CD8-positive, alpha-beta memory T cell (primary cell): Measurements from ENCODE around the gene SLC25A34. TPM values are rescaled to one million over a fixed set of nuclear protein-coding genes. Genes with fewer than 3 reads are reported as not detected.

ENCODE experiments used
- CTCF ChIA-PET: fragments of 350-600 bp; sonication (Branson Sonifier 250); formaldehyde crosslinking; loops from one replicate; lab custom pipeline; 2021; ENCODE audit warnings: antibody characterized with exemption; lab: Charles Lee
- POLR2A ChIA-PET: fragments of 350-600 bp; sonication (Branson Sonifier 250); formaldehyde crosslinking; loops from one replicate; lab custom pipeline; 2021; ENCODE audit warnings: antibody characterized with exemption; lab: Charles Lee
- DNase-seq, 5 donors: peaks; one replicate each; pipeline versions ENCODE4 v3.0.0 to v3.0.0-alpha.2; 2020 to 2022; ENCODE audit warnings: mixed read lengths in 1 of 5
- H3K27ac ChIP-seq: one replicate; pipeline ENCODE4 v1.7.0; 2013; ENCODE audit warnings: low read depth, mild to moderate bottlenecking, low read length, moderate library complexity
- H3K27me3 ChIP-seq: 2 replicates; pipeline ENCODE4 v1.7.0; 2013; ENCODE audit warnings: low read length, mild to moderate bottlenecking; ENCODE audit not compliant: insufficient read depth, poor library complexity, severe bottlenecking
- H3K36me3 ChIP-seq: 2 replicates; pipeline ENCODE4 v1.7.0; 2013; ENCODE audit warnings: mild to moderate bottlenecking, low read length, moderate library complexity; ENCODE audit not compliant: insufficient read depth
- H3K4me1 ChIP-seq: 2 replicates; pipeline ENCODE4 v1.7.0; 2013; ENCODE audit warnings: mild to moderate bottlenecking, low read length, moderate library complexity; ENCODE audit not compliant: insufficient read depth
- H3K4me3 ChIP-seq: 2 replicates; pipeline ENCODE4 v1.7.0; 2013; ENCODE audit warnings: mild to moderate bottlenecking, low read length
- H3K9me3 ChIP-seq: 2 replicates; pipeline ENCODE4 v1.7.0; 2013; ENCODE audit warnings: mild to moderate bottlenecking, low read length
- H3K27ac Mint-ChIP-seq, 8 donors: one replicate each; pipeline ENCODE4 v1.8.0; 2020 to 2021; ENCODE audit warnings: mixed read lengths in 8 of 8, mild to moderate bottlenecking in 6 of 8, inconsistent platforms in 3 of 8, moderate library complexity in 3 of 8
- H3K27me3 Mint-ChIP-seq, 2 donors: one replicate each; pipeline ENCODE4 v1.8.0; 2020 to 2021; ENCODE audit warnings: mixed read lengths in 2 of 2, mild to moderate bottlenecking in 1 of 2, moderate library complexity in 1 of 2
- H3K36me3 Mint-ChIP-seq, 3 donors: one replicate each; pipeline ENCODE4 v1.8.0; 2020 to 2021; ENCODE audit warnings: mixed read lengths in 3 of 3, inconsistent platforms in 1 of 3, mild to moderate bottlenecking in 1 of 3
- H3K4me1 Mint-ChIP-seq, 3 donors: one replicate each; pipeline ENCODE4 v1.8.0; 2020 to 2021; ENCODE audit warnings: mixed read lengths in 3 of 3, inconsistent platforms in 1 of 3, mild to moderate bottlenecking in 1 of 3
- H3K4me3 Mint-ChIP-seq, 7 donors: one replicate each; pipeline ENCODE4 v1.8.0; 2020 to 2021; ENCODE audit warnings: mixed read lengths in 7 of 7, mild to moderate bottlenecking in 6 of 7, moderate library complexity in 4 of 7, inconsistent platforms in 2 of 7
- H3K9me3 Mint-ChIP-seq, 5 donors: one replicate each; pipeline ENCODE4 v1.8.0; 2020 to 2022; ENCODE audit warnings: mixed read lengths in 5 of 5, mild to moderate bottlenecking in 3 of 5, moderate library complexity in 2 of 5, inconsistent platforms in 1 of 5
- polyA plus RNA-seq: library from polyadenylated mRNA; unstranded; fragments of 300-500 nt; fragmentation: Illumina TruSeq; gene quantifications from one replicate; pipeline ENCODE4 v1.2.3, GENCODE V29; 2021
- total RNA-seq, 2 experiments: library from RNA; stranded (reverse); gene quantifications; one replicate each; pipeline ENCODE4 v1.2.3, GENCODE V29; 2021

SLC25A34 gene
- under 1 TPM; 0.93 to 0.94 TPM for total RNA-seq
- polyA plus RNA-seq: 0.15 TPM

- ChIA-PET POLR2A (no interaction called here), CTCF (no interaction called here)
- Mint-ChIP-seq H3K4me3 (no peak within 1 kb of the TSS), H3K9me3 (no peaks in the 10 kb centered on the region), H3K36me3 (peaks cover 0 to 31% (median 0%) of the 10 kb centered on the region in 3 donors), H3K4me1 (peaks cover under 1 to 3% (median 3%) of the 10 kb centered on the region in 3 donors), H3K27me3 (no peaks in the 10 kb centered on the region), H3K27ac (peak within 1 kb of the TSS in 2 of 8 donors; percentile 73 to 83)
- no peak for DNase-seq
- no peak within 1 kb of the TSS for H3K4me3 ChIP-seq
- no peaks in the 10 kb centered on the region for H3K27me3 ChIP-seq
- peaks cover 2% of the 10 kb centered on the region for H3K4me1 ChIP-seq
- no peaks in the 10 kb centered on the region for H3K9me3 ChIP-seq
- no peak within 1 kb of the TSS for H3K27ac ChIP-seq
- peaks cover 2% of the 10 kb centered on the region for H3K36me3 ChIP-seq
Observed at GRCh38 chr1:15736038-15736891, at the start of gene SLC25A34. TSS of gene SLC25A34 (plus strand) at chr1:15736258. CDS start at chr1:15736486, 228 bp downstream.

GRCh38 chr1:15687446-15687845 is 48.6 kb upstream of the SLC25A34 start:
- POLR2A ChIA-PET: no interaction called here
- H3K27me3 ChIP-seq: no peaks in the 10 kb centered on the region
- Mint-ChIP-seq H3K36me3 (peaks cover 0 to 13% (median 5%) of the 10 kb centered on the region in 3 donors), H3K9me3 (no peaks in the 10 kb centered on the region), H3K4me1 (peaks cover 37 to 57% (median 38%) of the 10 kb centered on the region in 3 donors), H3K27me3 (no peaks in the 10 kb centered on the region), H3K4me3 (peak overlapping the region in 2 of 7 donors; percentile 72 to 75), H3K27ac (peak overlapping the region in 3 of 8 donors; percentile 1 to 51 (median 12))
- no peak for DNase-seq
- H3K9me3 ChIP-seq: no peaks in the 10 kb centered on the region
- H3K4me1 ChIP-seq: peaks cover 26% of the 10 kb centered on the region
- no peak overlapping the region for H3K27ac ChIP-seq
- no peaks in the 10 kb centered on the region for H3K36me3 ChIP-seq
- CTCF ChIA-PET: no interaction called here
- H3K4me3 ChIP-seq: no peak overlapping the region

GRCh38 chr1:15690317-15690716 is 45.7 kb upstream of the SLC25A34 start:
- DNase-seq: no peak
- Histone ChIP-seq H3K27me3 (no peaks in the 10 kb centered on the region), H3K27ac (no peak overlapping the region), H3K4me1 (peaks cover 19% of the 10 kb centered on the region), H3K36me3 (no peaks in the 10 kb centered on the region), H3K4me3 (no peak overlapping the region), H3K9me3 (no peaks in the 10 kb centered on the region)
- H3K36me3 Mint-ChIP-seq: peaks cover 0 to 19% (median 5%) of the 10 kb centered on the region in 3 donors
- peaks cover 32 to 58% (median 44%) of the 10 kb centered on the region in 3 donors for H3K4me1 Mint-ChIP-seq
- H3K9me3 Mint-ChIP-seq: no peaks in the 10 kb centered on the region
- H3K4me3 Mint-ChIP-seq: no peak overlapping the region
- ChIA-PET CTCF (no interaction called here), POLR2A (no interaction called here)
- no peaks in the 10 kb centered on the region for H3K27me3 Mint-ChIP-seq
- no peak overlapping the region for H3K27ac Mint-ChIP-seq

GRCh38 chr1:15691434-15692032 is 44.5 kb upstream of the SLC25A34 start:
- no peaks in the 10 kb centered on the region for H3K27me3 Mint-ChIP-seq
- H3K36me3 ChIP-seq: no peaks in the 10 kb centered on the region
- H3K27ac Mint-ChIP-seq: peak overlapping the region in 3 of 8 donors; percentile 40 to 92 (median 50)
- H3K36me3 Mint-ChIP-seq: peaks cover 0 to 20% (median 5%) of the 10 kb centered on the region in 3 donors
- ChIA-PET POLR2A (no interaction called here), CTCF (no interaction called here)
- H3K27ac ChIP-seq: no peak overlapping the region
- no peaks in the 10 kb centered on the region for H3K9me3 Mint-ChIP-seq
- peaks cover 23 to 50% (median 37%) of the 10 kb centered on the region in 3 donors for H3K4me1 Mint-ChIP-seq
- no peaks in the 10 kb centered on the region for H3K9me3 ChIP-seq
- H3K4me3 Mint-ChIP-seq: no peak overlapping the region
- H3K4me1 ChIP-seq: peaks cover 14% of the 10 kb centered on the region
- H3K27me3 ChIP-seq: no peaks in the 10 kb centered on the region
- no peak overlapping the region for H3K4me3 ChIP-seq
- DNase-seq: no peak

- Histone ChIP-seq H3K4me3 (no peak overlapping the region), H3K27me3 (no peaks in the 10 kb centered on the region), H3K27ac (peak overlapping the region; percentile 21), H3K4me1 (peaks cover 21% of the 10 kb centered on the region), H3K9me3 (no peaks in the 10 kb centered on the region), H3K36me3 (no peaks in the 10 kb centered on the region)
- Mint-ChIP-seq H3K4me3 (no peak overlapping the region), H3K4me1 (peaks cover 30 to 52% (median 38%) of the 10 kb centered on the region in 3 donors), H3K9me3 (no peaks in the 10 kb centered on the region), H3K27me3 (no peaks in the 10 kb centered on the region), H3K27ac (peak overlapping the region in 4 of 8 donors; percentile 50 to 92 (median 72)), H3K36me3 (peaks cover 0 to 22% (median 5%) of the 10 kb centered on the region in 3 donors)
- ChIA-PET POLR2A (no interaction called here), CTCF (no interaction called here)
- no peak for DNase-seq
Observed at GRCh38 chr1:15692121-15692682, 43.9 kb upstream of the SLC25A34 start.

GRCh38 chr1:15693371-15693770 is 42.7 kb upstream of the SLC25A34 start:
- Histone ChIP-seq H3K36me3 (no peaks in the 10 kb centered on the region), H3K4me1 (peaks cover 24% of the 10 kb centered on the region), H3K27me3 (no peaks in the 10 kb centered on the region), H3K4me3 (no peak overlapping the region), H3K9me3 (no peaks in the 10 kb centered on the region), H3K27ac (no peak overlapping the region)
- POLR2A ChIA-PET: no interaction called here
- Mint-ChIP-seq H3K27ac (no peak overlapping the region), H3K27me3 (no peaks in the 10 kb centered on the region), H3K36me3 (peaks cover 0 to 25% (median 1%) of the 10 kb centered on the region in 3 donors), H3K9me3 (no peaks in the 10 kb centered on the region), H3K4me3 (no peak overlapping the region), H3K4me1 (peaks cover 27 to 50% (median 33%) of the 10 kb centered on the region in 3 donors)
- CTCF ChIA-PET: no interaction called here
- DNase-seq: no peak

GRCh38 chr1:15696956-15697521 is 39.0 kb upstream of the SLC25A34 start:
- ChIA-PET POLR2A (interaction anchor here (0.6 to 1.4 kb wide), 3 partner anchors 8 to 1227 kb away, joined by 3 to 5 read pairs (median 5); no protein-coding TSS in a partner anchor), CTCF (interaction anchor here (1.0 to 1.9 kb wide), 4 partner anchors 12 to 43 kb away, joined by 3 to 6 read pairs (median 4); no protein-coding TSS in a partner anchor)
- no peak overlapping the region for H3K27ac ChIP-seq
- no peaks in the 10 kb centered on the region for H3K27me3 Mint-ChIP-seq
- H3K4me1 Mint-ChIP-seq: peaks cover 22 to 43% (median 34%) of the 10 kb centered on the region in 3 donors
- H3K27me3 ChIP-seq: no peaks in the 10 kb centered on the region
- H3K4me3 Mint-ChIP-seq: peak overlapping the region; percentile 14 to 85 (median 78)
- H3K4me3 ChIP-seq: peak overlapping the region; percentile 32
- H3K27ac Mint-ChIP-seq: peak overlapping the region; percentile 65 to 96 (median 90)
- DNase-seq: peak in 2 of 5 donors; percentile 22 to 61
- H3K9me3 Mint-ChIP-seq: no peaks in the 10 kb centered on the region
- H3K4me1 ChIP-seq: peaks cover 24% of the 10 kb centered on the region
- no peaks in the 10 kb centered on the region for H3K9me3 ChIP-seq
- no peaks in the 10 kb centered on the region for H3K36me3 ChIP-seq
- peaks cover 0 to 17% (median 3%) of the 10 kb centered on the region in 3 donors for H3K36me3 Mint-ChIP-seq
